ENCODE results near the gene BCL11B. TPM values are rescaled to one million over a fixed set of nuclear protein-coding genes. Genes with fewer than 3 reads are reported as not detected.

BCL11B gene
- total RNA-seq, 1 experiment from 2014 or later = 80.6 TPM

GRCh38 chr14:99253890-99254289, 18.1 kb downstream of the BCL11B start:
- ChIA-PET POLR2A (ENCODE audit: low non-redundant PET) (no interaction called here), CTCF (interaction anchor here (0.5 kb wide), 1 partner anchor 13 kb away, joined by 3 read pairs; no protein-coding TSS in a partner anchor)
- Histone ChIP-seq H3K4me1 (ENCODE audit: insufficient read depth, low read length, poor library complexity, severe bottlenecking) (peaks cover 75% of the 10 kb centered on the region), H3K27ac (ENCODE audit: low read depth, low read length, poor library complexity, severe bottlenecking) (peak overlapping the region; percentile 24), H3K36me3 (ENCODE audit: insufficient read depth, low read length, poor library complexity, severe bottlenecking) (peaks cover 95% of the 10 kb centered on the region), H3K27me3 (replicated peaks; ENCODE audit: insufficient read depth, low read depth, low read length, poor library complexity) (no peaks in the 10 kb centered on the region), H3K4me3 (ENCODE audit: low read depth, low read length, poor library complexity, severe bottlenecking) (no peak overlapping the region), H3K9me3 (ENCODE audit: low read depth, low read length, poor library complexity, severe bottlenecking) (no peaks in the 10 kb centered on the region)
- no peak for DNase-seq (ENCODE audit: low spot score)
- intact Hi-C loops (cut with micrococcal nuclease; ENCODE audit: unreplicated experiment) = no loop called here
- no peak for TF ChIP-seq CTCF (conservative IDR thresholded peaks at IDR 0.05; ENCODE audit: low read depth, low read length)
- TF ChIP-seq EZH2 (IDR thresholded peaks at IDR 0.05; ENCODE audit: borderline replicate concordance, low read depth, low read length, poor library complexity, severe bottlenecking) = no peak
- no TSS peak for BruUV-seq (replicated peaks)

GRCh38 chr14:99252940-99253868, 18.8 kb downstream of the BCL11B start:
- Histone ChIP-seq H3K4me3 (ENCODE audit: low read depth, low read length, poor library complexity, severe bottlenecking) (no peak overlapping the region), H3K36me3 (ENCODE audit: insufficient read depth, low read length, poor library complexity, severe bottlenecking) (peaks cover 95% of the 10 kb centered on the region), H3K9me3 (ENCODE audit: low read depth, low read length, poor library complexity, severe bottlenecking) (no peaks in the 10 kb centered on the region), H3K4me1 (ENCODE audit: insufficient read depth, low read length, poor library complexity, severe bottlenecking) (peaks cover 75% of the 10 kb centered on the region), H3K27ac (ENCODE audit: low read depth, low read length, poor library complexity, severe bottlenecking) (no peak overlapping the region), H3K27me3 (replicated peaks; ENCODE audit: insufficient read depth, low read depth, low read length, poor library complexity) (no peaks in the 10 kb centered on the region)
- BruUV-seq (replicated peaks) = no TSS peak
- intact Hi-C loops (cut with micrococcal nuclease; ENCODE audit: unreplicated experiment) = no loop called here
- POLR2A ChIA-PET (ENCODE audit: low non-redundant PET) = no interaction called here
- DNase-seq (ENCODE audit: low spot score) = no peak
- CTCF ChIA-PET = no interaction called here
- no peak for TF ChIP-seq EZH2 (IDR thresholded peaks at IDR 0.05; ENCODE audit: borderline replicate concordance, low read depth, low read length, poor library complexity, severe bottlenecking)
- TF ChIP-seq CTCF (conservative IDR thresholded peaks at IDR 0.05; ENCODE audit: low read depth, low read length) = no peak

- Histone ChIP-seq H3K27ac (ENCODE audit: low read depth, low read length, poor library complexity, severe bottlenecking) (no peak overlapping the region), H3K27me3 (replicated peaks; ENCODE audit: insufficient read depth, low read depth, low read length, poor library complexity) (no peaks in the 10 kb centered on the region), H3K4me1 (ENCODE audit: insufficient read depth, low read length, poor library complexity, severe bottlenecking) (peaks cover 79% of the 10 kb centered on the region), H3K36me3 (ENCODE audit: insufficient read depth, low read length, poor library complexity, severe bottlenecking) (peaks cover 95% of the 10 kb centered on the region), H3K9me3 (ENCODE audit: low read depth, low read length, poor library complexity, severe bottlenecking) (no peaks in the 10 kb centered on the region), H3K4me3 (ENCODE audit: low read depth, low read length, poor library complexity, severe bottlenecking) (no peak overlapping the region)
- ChIA-PET POLR2A (ENCODE audit: low non-redundant PET) (no interaction called here), CTCF (no interaction called here)
- no TSS peak for BruUV-seq (replicated peaks)
- intact Hi-C loops (cut with micrococcal nuclease; ENCODE audit: unreplicated experiment) = no loop called here
- TF ChIP-seq CTCF (conservative IDR thresholded peaks at IDR 0.05; ENCODE audit: low read depth, low read length) = no peak
- no peak for TF ChIP-seq EZH2 (IDR thresholded peaks at IDR 0.05; ENCODE audit: borderline replicate concordance, low read depth, low read length, poor library complexity, severe bottlenecking)
- DNase-seq (ENCODE audit: low spot score) = no peak
Measured at GRCh38 chr14:99252443-99252939, 19.5 kb downstream of the BCL11B start.

All from A673 (cell line).